Endothelial cell of umbilical vein (primary cell): Measurements from ENCODE around the gene RTEL1.

Source experiments
- CTCF ChIP-seq, 2 donors: IDR thresholded peaks; 1 replicate in 1 of 2; 2 replicates in 1 of 2; pipeline ENCODE4 v1.5.1; 2011; ENCODE audit warnings: low read length in 2 of 2, mild to moderate bottlenecking in 2 of 2, moderate library complexity in 2 of 2, control low read depth in 1 of 2, inconsistent platforms in 1 of 2, low read depth in 1 of 2; ENCODE audit not compliant: insufficient read depth in 1 of 2; ENCODE audit errors: extremely low read depth in 1 of 2
- EZH2 ChIP-seq: IDR thresholded peaks from 2 replicates; pipeline ENCODE4 v1.6.1; 2012; ENCODE audit warnings: borderline replicate concordance, low read depth, mild to moderate bottlenecking, moderate library complexity, low read length, inconsistent platforms; ENCODE audit not compliant: severe bottlenecking
- GATA2 ChIP-seq: IDR thresholded peaks from 2 replicates; pipeline ENCODE4 v1.7.0; 2011; ENCODE audit warnings: low read depth, mild to moderate bottlenecking, moderate library complexity, mixed read lengths, low read length; ENCODE audit not compliant: insufficient read length, insufficient read depth
- MAX ChIP-seq: IDR thresholded peaks from 2 replicates; pipeline ENCODE4 v1.6.1; 2011; ENCODE audit not compliant: insufficient read depth, insufficient read length
- MYC ChIP-seq: IDR thresholded peaks from one replicate; pipeline ENCODE4 v1.6.1; 2011; ENCODE audit warnings: mild to moderate bottlenecking, low read depth, low read length
- POLR2A ChIP-seq: IDR thresholded peaks from 2 replicates; pipeline ENCODE4 v1.6.1; 2012; ENCODE audit warnings: low read depth, mild to moderate bottlenecking, control low read depth, low read length
- POLR2AphosphoS5 ChIP-seq: IDR thresholded peaks from 2 replicates; pipeline ENCODE4 v1.6.1; 2012; ENCODE audit warnings: low read depth, mild to moderate bottlenecking, control low read depth, low read length, moderate library complexity; ENCODE audit not compliant: insufficient read depth

GRCh38 chr20:63742381-63743024 lies 84.4 kb downstream of the RTEL1 start:
- TF ChIP-seq CTCF (IDR thresholded peaks at IDR 0.05; ENCODE audit: extremely low read depth in 1 of 2, insufficient read depth in 1 of 2, low read depth in 1 of 2, low read length in 2 of 2) = no peak
- no peak for TF ChIP-seq POLR2A
- no peak for TF ChIP-seq EZH2
- TF ChIP-seq GATA2 = no peak
- no peak for TF ChIP-seq MAX
- TF ChIP-seq POLR2AphosphoS5 = no peak
- TF ChIP-seq MYC = no peak
